Vagina (tissue), 2 donors: ENCODE data around the gene L2HGDH. TPM values are rescaled to one million over a fixed set of nuclear protein-coding genes. Genes with fewer than 3 reads are reported as not detected.

ENCODE experiments used
- DNase-seq, 2 donors: peaks; one replicate each; pipeline ENCODE4 v3.0.0-alpha.2; 2017; ENCODE audit errors: extremely low spot score in 2 of 2
- H3K27ac ChIP-seq: fragments of 200-600 bp; sonication (generic); one replicate; pipeline ENCODE4 v1.5.1; 2019
- H3K27me3 ChIP-seq: fragments of 200-600 bp; sonication (generic); one replicate; pipeline ENCODE4 v1.5.1; 2019
- H3K36me3 ChIP-seq, 2 donors: fragments of 200-600 bp; sonication (generic); one replicate each; pipeline ENCODE4 v1.5.1; 2017 to 2019
- H3K4me1 ChIP-seq: fragments of 200-600 bp; sonication (generic); one replicate; pipeline ENCODE4 v1.5.1; 2019
- H3K4me3 ChIP-seq, 2 donors: fragments of 200-600 bp; sonication (generic); 1 replicate in 1 of 2; 2 replicates in 1 of 2; pipeline ENCODE4 v1.5.1; 2016 to 2019
- H3K9me3 ChIP-seq: fragments of 200-600 bp; sonication (generic); one replicate; pipeline ENCODE4 v1.5.1; 2019
- POLR2A ChIP-seq, 2 donors: fragments of 450-650 bp; IDR thresholded peaks; one replicate each; pipeline ENCODE4 v1.6.1; 2017; ENCODE audit warnings: antibody characterized with exemption in 2 of 2, mild to moderate bottlenecking in 2 of 2, moderate library complexity in 2 of 2
- POLR2AphosphoS5 ChIP-seq, 2 donors: sonication (generic); formaldehyde crosslinking; IDR thresholded peaks; one replicate each; pipeline ENCODE4 v1.9.0; 2017; ENCODE audit warnings: antibody characterized with exemption in 2 of 2, mild to moderate bottlenecking in 2 of 2, low read depth in 1 of 2; ENCODE audit not compliant: insufficient read depth in 1 of 2
- intact Hi-C: fragments of 100-400 bp; cut with DNase I; formaldehyde crosslinking; loops from one replicate; pipeline ENCODE4 v1.15.1; 2023
- total RNA-seq: library from RNA; depleted of rRNA; stranded (reverse); fragments of >200 nt; gene quantifications from one replicate; pipeline ENCODE4 v1.2.3, GENCODE V29; 2016
- TF ChIP-seq, protein P1 (sequence below), 3 experiments: fragments of 450-650 bp in 2 of 3; fragments of 200-600 bp in 1 of 3; sonication (generic) in 1 of 3; IDR thresholded peaks; one replicate each; pipeline ENCODE4 v1.5.1; 2017 to 2019; ENCODE audit warnings: antibody characterized with exemption in 3 of 3, mild to moderate bottlenecking in 2 of 3, moderate library complexity in 2 of 3

Gene L2HGDH
- total RNA-seq, 1 donor from 2014 or later = 5.6 TPM

DNA sequence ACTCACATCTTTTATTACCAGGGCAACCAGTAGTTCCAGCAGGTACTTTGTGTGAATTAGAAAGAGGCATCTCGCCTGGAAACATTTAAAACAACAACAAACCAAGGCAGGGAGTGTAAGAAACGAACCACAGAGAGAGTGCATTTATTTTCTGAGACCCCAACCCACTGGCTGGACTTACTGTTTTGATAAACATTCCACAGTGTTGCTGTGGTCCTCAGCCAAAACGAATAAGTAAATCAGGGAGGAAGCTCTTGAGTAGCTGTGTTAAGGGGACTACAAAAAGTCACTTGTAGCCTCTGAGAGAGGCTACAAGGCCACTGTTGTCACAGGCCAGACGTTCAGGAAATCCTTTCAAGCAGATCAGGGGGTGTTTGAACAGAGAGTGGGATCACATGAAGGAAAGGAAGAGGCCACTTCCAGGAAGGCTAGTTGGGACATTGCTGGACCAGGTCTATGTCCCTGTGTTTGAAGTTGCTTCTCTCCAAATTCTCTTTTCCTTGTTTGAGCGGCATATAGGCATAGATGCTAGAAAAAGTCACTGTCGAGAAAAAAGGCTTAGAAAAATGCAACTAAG is 33.9 kb upstream of the L2HGDH start:
- intact Hi-C loops = loop anchor here (10.0 kb wide), 1 partner anchor 49 kb away; the partner anchor contains the start of gene CDKL1

DNA sequence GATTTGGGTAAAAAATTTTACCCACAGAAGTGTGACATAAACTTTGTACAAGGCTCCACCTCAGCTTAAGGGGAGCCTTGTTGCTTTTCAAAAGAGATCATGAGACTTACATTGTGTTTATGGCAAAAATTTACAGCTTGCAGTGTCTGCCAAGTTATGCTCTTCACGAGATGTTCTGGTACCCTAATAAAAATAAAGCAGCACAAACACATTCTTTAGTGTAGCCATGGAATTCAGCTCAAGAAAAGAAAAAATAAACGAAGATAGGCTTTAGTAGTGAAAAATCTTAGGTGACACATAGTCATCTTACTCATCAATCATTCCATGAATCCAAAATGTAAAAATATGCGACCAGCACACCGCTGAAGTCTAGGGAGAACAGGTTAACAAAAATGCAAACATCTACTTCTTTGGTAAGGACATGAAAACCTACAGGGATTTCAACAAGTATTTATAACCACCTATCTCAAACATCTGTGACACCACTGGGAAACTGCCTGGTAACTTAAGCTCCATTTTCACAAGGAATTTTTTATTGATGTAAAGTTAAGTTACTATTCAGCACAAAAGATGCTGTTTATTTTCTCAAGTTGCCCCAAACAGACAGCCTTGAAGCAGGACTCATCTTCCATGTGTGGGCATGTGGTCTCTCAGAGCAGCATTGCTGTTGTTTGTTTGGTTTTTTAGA is 33.0 kb upstream of the L2HGDH start:
- Histone ChIP-seq H3K27ac (peak overlapping the region; percentile 83), H3K36me3 (no peaks in the 10 kb centered on the region), H3K4me1 (peaks cover 70% of the 10 kb centered on the region), H3K9me3 (no peaks in the 10 kb centered on the region), H3K4me3 (no peak overlapping the region), H3K27me3 (no peaks in the 10 kb centered on the region)
- no peak for DNase-seq
- TF ChIP-seq POLR2AphosphoS5 (IDR thresholded peaks at IDR 0.05; ENCODE audit: insufficient read depth in 1 of 2, low read depth in 1 of 2) = peak in 1 of 2 donors; percentile 73
- no peak for TF ChIP-seq POLR2A (IDR thresholded peaks at IDR 0.05)
- intact Hi-C loops = loop anchor here (10.0 kb wide), 1 partner anchor 50 kb away; the partner anchor contains the start of gene CDKL1

More for the DNA sequence above, 33.9 kb upstream of the L2HGDH start:
- Histone ChIP-seq H3K9me3 (no peaks in the 10 kb centered on the region), H3K36me3 (no peaks in the 10 kb centered on the region), H3K27ac (peak overlapping the region; percentile 83), H3K4me3 (no peak overlapping the region), H3K4me1 (peaks cover 65% of the 10 kb centered on the region), H3K27me3 (no peaks in the 10 kb centered on the region)
- TF ChIP-seq, protein P1, sequence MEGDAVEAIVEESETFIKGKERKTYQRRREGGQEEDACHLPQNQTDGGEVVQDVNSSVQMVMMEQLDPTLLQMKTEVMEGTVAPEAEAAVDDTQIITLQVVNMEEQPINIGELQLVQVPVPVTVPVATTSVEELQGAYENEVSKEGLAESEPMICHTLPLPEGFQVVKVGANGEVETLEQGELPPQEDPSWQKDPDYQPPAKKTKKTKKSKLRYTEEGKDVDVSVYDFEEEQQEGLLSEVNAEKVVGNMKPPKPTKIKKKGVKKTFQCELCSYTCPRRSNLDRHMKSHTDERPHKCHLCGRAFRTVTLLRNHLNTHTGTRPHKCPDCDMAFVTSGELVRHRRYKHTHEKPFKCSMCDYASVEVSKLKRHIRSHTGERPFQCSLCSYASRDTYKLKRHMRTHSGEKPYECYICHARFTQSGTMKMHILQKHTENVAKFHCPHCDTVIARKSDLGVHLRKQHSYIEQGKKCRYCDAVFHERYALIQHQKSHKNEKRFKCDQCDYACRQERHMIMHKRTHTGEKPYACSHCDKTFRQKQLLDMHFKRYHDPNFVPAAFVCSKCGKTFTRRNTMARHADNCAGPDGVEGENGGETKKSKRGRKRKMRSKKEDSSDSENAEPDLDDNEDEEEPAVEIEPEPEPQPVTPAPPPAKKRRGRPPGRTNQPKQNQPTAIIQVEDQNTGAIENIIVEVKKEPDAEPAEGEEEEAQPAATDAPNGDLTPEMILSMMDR (IDR thresholded peaks at IDR 0.05) = no peak
- no peak for TF ChIP-seq POLR2A (IDR thresholded peaks at IDR 0.05)
- no peak for DNase-seq

DNA sequence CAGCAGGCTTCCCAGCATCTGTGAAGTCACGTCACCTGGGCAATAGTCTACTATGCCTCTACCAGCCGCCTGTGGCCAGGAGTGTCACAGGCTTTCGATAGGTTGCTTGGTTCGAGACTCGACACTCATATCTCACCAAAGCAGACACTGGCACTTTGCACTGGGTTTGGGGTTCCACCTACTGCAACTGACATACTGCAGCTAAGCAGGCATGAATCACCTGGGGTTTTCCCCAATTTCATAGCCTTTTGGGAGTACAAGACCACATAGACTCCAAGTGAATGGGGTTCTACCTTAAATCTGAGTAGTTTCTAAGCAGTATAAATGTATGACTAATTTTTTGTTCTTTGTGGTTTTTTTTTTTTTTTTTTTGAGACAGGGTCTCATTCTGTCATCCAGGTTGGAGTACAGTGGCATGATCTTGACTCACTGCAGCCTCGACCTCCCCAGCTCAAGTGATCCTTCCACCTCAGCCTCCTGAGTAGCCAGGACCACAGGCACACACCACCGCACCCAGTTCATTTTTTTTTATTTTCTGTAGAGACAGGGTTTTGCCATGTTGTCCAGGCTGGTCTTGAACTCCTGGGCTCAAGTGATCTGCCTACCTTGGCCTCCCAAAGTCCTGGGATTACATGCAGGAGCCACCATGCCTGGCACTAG is 32.2 kb upstream of the L2HGDH start:
- Histone ChIP-seq H3K9me3 (no peaks in the 10 kb centered on the region), H3K4me3 (no peak overlapping the region), H3K27ac (peak overlapping the region; percentile 83), H3K27me3 (no peaks in the 10 kb centered on the region), H3K4me1 (peaks cover 77% of the 10 kb centered on the region), H3K36me3 (no peaks in the 10 kb centered on the region)
- DNase-seq = no peak
- intact Hi-C loops = loop anchor here (10.0 kb wide), 1 partner anchor 51 kb away; the partner anchor contains the start of gene CDKL1
- TF ChIP-seq, protein P1 (IDR thresholded peaks at IDR 0.05) = no peak
- TF ChIP-seq POLR2AphosphoS5 (IDR thresholded peaks at IDR 0.05; ENCODE audit: insufficient read depth in 1 of 2, low read depth in 1 of 2) (no peak), POLR2A (IDR thresholded peaks at IDR 0.05) (no peak)

DNA sequence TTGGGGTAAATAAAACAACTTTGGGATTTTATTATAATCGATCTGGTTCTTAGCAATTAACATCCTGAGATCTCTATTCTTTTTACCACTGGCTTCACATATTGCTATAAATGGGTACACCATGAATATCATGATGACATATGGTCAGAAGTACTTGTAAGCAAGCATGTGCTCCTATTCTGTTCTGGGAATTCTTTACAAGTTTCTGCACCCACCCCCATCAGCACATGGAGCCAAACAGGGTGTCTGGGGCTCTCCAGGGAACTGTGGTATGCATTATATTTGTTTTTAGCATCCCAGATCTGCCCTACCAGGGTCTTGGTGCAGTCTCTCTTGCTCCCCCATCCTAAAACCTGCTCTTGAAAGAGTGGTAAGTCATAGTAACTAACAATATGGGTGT is 31.4 kb upstream of the L2HGDH start:
- Histone ChIP-seq H3K4me1 (peaks cover 77% of the 10 kb centered on the region), H3K27me3 (no peaks in the 10 kb centered on the region), H3K4me3 (no peak overlapping the region), H3K27ac (peak overlapping the region; percentile 83), H3K9me3 (no peaks in the 10 kb centered on the region), H3K36me3 (no peaks in the 10 kb centered on the region)
- intact Hi-C loops = loop anchor here (10.0 kb wide), 1 partner anchor 51 kb away; the partner anchor contains the start of gene CDKL1
- no peak for TF ChIP-seq POLR2A (IDR thresholded peaks at IDR 0.05)
- no peak for DNase-seq

DNA sequence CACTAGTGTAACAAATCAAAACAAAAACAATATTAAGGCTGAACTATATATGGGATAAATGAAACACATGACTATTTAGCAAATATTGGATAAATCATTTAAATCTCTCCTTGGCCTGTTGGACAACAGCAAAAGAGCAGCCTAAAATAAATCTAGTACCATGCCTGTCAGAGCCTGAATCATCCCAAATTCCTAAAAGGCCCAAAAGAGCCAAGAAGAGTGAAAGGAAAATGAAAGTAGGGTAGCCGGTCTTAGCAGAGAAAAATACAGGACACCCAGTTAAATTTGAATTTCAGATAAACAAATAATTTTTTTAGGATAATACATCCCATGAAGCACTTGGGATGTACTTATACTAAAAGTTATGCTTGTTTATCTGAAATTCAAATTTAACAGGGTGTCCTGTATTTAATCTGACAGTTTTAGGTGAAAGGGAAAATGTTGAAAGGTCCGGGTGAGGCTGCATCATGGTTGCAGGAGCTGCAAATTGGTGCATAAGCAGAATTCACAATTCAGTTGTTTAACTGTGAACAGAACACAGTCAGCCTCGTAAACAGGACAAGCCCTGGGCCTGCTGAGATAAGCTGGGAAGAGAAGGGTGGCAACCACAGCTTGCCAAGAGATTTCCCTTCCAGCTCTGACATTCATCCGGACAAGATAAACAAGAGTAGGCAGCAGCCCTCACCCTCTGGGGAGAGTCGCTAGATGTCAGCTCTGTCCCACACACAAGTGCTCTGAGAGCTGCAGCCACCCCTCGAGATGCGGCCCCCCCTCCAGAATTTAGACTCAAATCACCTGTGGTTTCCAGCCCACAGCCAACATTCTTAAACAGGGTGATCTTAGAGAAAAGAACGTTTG is 30.4 kb upstream of the L2HGDH start:
- intact Hi-C loops = loop anchor here (10.0 kb wide), 1 partner anchor 52 kb away; the partner anchor contains the start of gene CDKL1

More for the DNA sequence above, 30.4 kb upstream of the L2HGDH start:
- Histone ChIP-seq H3K9me3 (no peaks in the 10 kb centered on the region), H3K27me3 (no peaks in the 10 kb centered on the region), H3K27ac (peak overlapping the region; percentile 83), H3K4me1 (peaks cover 68% of the 10 kb centered on the region), H3K4me3 (peak overlapping the region; percentile 9 to 27), H3K36me3 (no peaks in the 10 kb centered on the region)
- peak in 1 of 2 donors; percentile 90 for DNase-seq
- TF ChIP-seq, protein P1 (IDR thresholded peaks at IDR 0.05) = peak in 1 of 3 experiments; percentile 33
- TF ChIP-seq POLR2AphosphoS5 (IDR thresholded peaks at IDR 0.05; ENCODE audit: insufficient read depth in 1 of 2, low read depth in 1 of 2) (peak; percentile 40 to 65), POLR2A (IDR thresholded peaks at IDR 0.05) (no peak)
